Limb (tissue), 2 donors: ENCODE measurements around the gene TMEM59.
"Not testable (repeated sequence)": the region's sequence is repeated elsewhere in the genome, so short reads cannot be mapped to it uniquely, and the experiment has no call there.

Experiments used
- DNase-seq, 2 donors: peaks; one replicate each; pipeline ENCODE4 v3.0.0-alpha.2; 2016; ENCODE audit errors: extremely low spot score in 2 of 2

TMEM59 gene

GRCh38 chr1:54013393-54014008 is 39.5 kb downstream of the TMEM59 start:
- DNase-seq = no peak

- no peak for DNase-seq
Measured at GRCh38 chr1:54012863-54013262, 40.1 kb downstream of the TMEM59 start.

- DNase-seq = no peak
Measured at GRCh38 chr1:54012008-54012325, 41.0 kb downstream of the TMEM59 start.

GRCh38 chr1:54011316-54012007 is 41.5 kb downstream of the TMEM59 start:
- no peak for DNase-seq

- no peak for DNase-seq
Measured at GRCh38 chr1:54010415-54011117, 42.4 kb downstream of the TMEM59 start.

- DNase-seq = no peak
Measured at GRCh38 chr1:54009406-54009805, 43.6 kb downstream of the TMEM59 start.

GRCh38 chr1:54008876-54009275 is 44.1 kb downstream of the TMEM59 start:
- DNase-seq = no peak

- no peak for DNase-seq
Measured at GRCh38 chr1:54007613-54008012, 45.4 kb downstream of the TMEM59 start.

GRCh38 chr1:54006508-54006907 is 46.5 kb downstream of the TMEM59 start:
- DNase-seq = no peak

GRCh38 chr1:54004481-54005049 is 48.4 kb downstream of the TMEM59 start:
- DNase-seq = no peak

GRCh38 chr1:54003750-54004480 is 49.1 kb downstream of the TMEM59 start:
- DNase-seq = not testable (repeated sequence)

GRCh38 chr1:54003249-54003646 is 49.8 kb downstream of the TMEM59 start:
- no peak for DNase-seq

- DNase-seq = no peak
Measured at GRCh38 chr1:54002544-54003248, 50.3 kb downstream of the TMEM59 start.

GRCh38 chr1:54001591-54001990 is 51.4 kb downstream of the TMEM59 start:
- no peak for DNase-seq

- DNase-seq = no peak
Measured at GRCh38 chr1:53999920-54000319, 53.1 kb downstream of the TMEM59 start.

GRCh38 chr1:53998223-53998622 is 54.8 kb downstream of the TMEM59 start:
- no peak for DNase-seq

- DNase-seq = no peak
Measured at GRCh38 chr1:53995683-53996082, 57.3 kb downstream of the TMEM59 start.

GRCh38 chr1:53994516-53994915 is 58.5 kb downstream of the TMEM59 start:
- not testable (repeated sequence) for DNase-seq

- DNase-seq = no peak
Measured at GRCh38 chr1:53992085-53992874, 60.7 kb downstream of the TMEM59 start.

GRCh38 chr1:53987880-53988279 is 65.1 kb downstream of the TMEM59 start:
- no peak for DNase-seq
